Hepatocyte (in vitro differentiated cells): ENCODE data around the gene APCS. TPM values are rescaled to one million over a fixed set of nuclear protein-coding genes. Genes with fewer than 3 reads are reported as not detected.

Experiments
- DNase-seq: peaks from one replicate; pipeline ENCODE4 v3.0.0-alpha.2; 2016; ENCODE audit warnings: low spot score
- H2AFZ ChIP-seq: fragments of 200-600 bp; sonication (generic); 2 replicates; pipeline ENCODE4 v1.6.0; 2016; ENCODE audit warnings: antibody characterized with exemption, mild to moderate bottlenecking
- H3K27ac ChIP-seq: fragments of 200-600 bp; sonication (generic); 2 replicates; pipeline ENCODE4 v1.5.1; 2016; ENCODE audit warnings: mild to moderate bottlenecking
- H3K27me3 ChIP-seq: fragments of 200-600 bp; sonication (generic); 2 replicates; pipeline ENCODE4 v1.6.1; 2016
- H3K36me3 ChIP-seq: fragments of 200-600 bp; sonication (generic); replicated peaks from 2 replicates; pipeline ENCODE4 v1.5.1; 2016; ENCODE audit warnings: low read depth; ENCODE audit not compliant: insufficient read depth
- H3K4me1 ChIP-seq: fragments of 200-600 bp; sonication (generic); 2 replicates; pipeline ENCODE4 v1.5.1; 2016; ENCODE audit warnings: mild to moderate bottlenecking, moderate library complexity; ENCODE audit not compliant: insufficient read depth
- H3K4me2 ChIP-seq: fragments of 200-600 bp; sonication (generic); 2 replicates; pipeline ENCODE4 v1.6.0; 2016
- H3K4me3 ChIP-seq: fragments of 200-600 bp; sonication (generic); 2 replicates; pipeline ENCODE4 v1.5.1; 2016; ENCODE audit warnings: mild to moderate bottlenecking
- H3K79me2 ChIP-seq: fragments of 200-600 bp; sonication (generic); 2 replicates; pipeline ENCODE4 v1.6.0; 2017; ENCODE audit warnings: mild to moderate bottlenecking
- H3K9me2 ChIP-seq: fragments of 200-600 bp; sonication (generic); replicated peaks from 2 replicates; pipeline ENCODE4 v1.6.0; 2017; ENCODE audit warnings: mild to moderate bottlenecking; ENCODE audit not compliant: insufficient read depth
- H3K9me3 ChIP-seq: fragments of 200-600 bp; sonication (generic); 2 replicates; pipeline ENCODE4 v1.5.1; 2016; ENCODE audit warnings: low read depth, mild to moderate bottlenecking
- H4K20me1 ChIP-seq: fragments of 200-600 bp; sonication (generic); 2 replicates; pipeline ENCODE4 v1.6.0; 2016; ENCODE audit warnings: mild to moderate bottlenecking; ENCODE audit not compliant: insufficient read depth, poor library complexity, severe bottlenecking
- CTCF ChIP-seq: fragments of 200-600 bp; sonication (generic); IDR thresholded peaks from 2 replicates; pipeline ENCODE4 v1.5.1; 2016; ENCODE audit warnings: antibody characterized with exemption, mild to moderate bottlenecking; ENCODE audit not compliant: poor library complexity
- EZH2 ChIP-seq: fragments of 200-600 bp; sonication (generic); IDR thresholded peaks from 2 replicates; pipeline ENCODE4 v1.6.1; 2016; ENCODE audit warnings: antibody characterized with exemption, mild to moderate bottlenecking, borderline replicate concordance
- EZH2phosphoT487 ChIP-seq: fragments of 200-600 bp; sonication (generic); IDR thresholded peaks from one replicate; pipeline ENCODE4 v1.6.1; 2018; ENCODE audit warnings: antibody characterized with exemption, mild to moderate bottlenecking, low read depth, moderate library complexity; ENCODE audit not compliant: unreplicated experiment, severe bottlenecking
- WGBS: methylation state at CpG from one replicate; pipeline ENCODE4 v1.1.6; 2016; ENCODE audit warnings: low lambda C conversion rate; ENCODE audit errors: missing lambda C conversion rate; 5-methylcytosine and 5-hydroxymethylcytosine counted together
- polyA plus RNA-seq: library from polyadenylated mRNA; unstranded; fragments of >200 nt; fragmentation: Nextera tagmentation; extraction: Ambion mirVana; gene quantifications from 2 replicates; pipeline ENCODE4 v1.2.1, GENCODE V29; 2016
- total RNA-seq: library from RNA; depleted of rRNA; stranded (reverse); fragments of >200 nt; gene quantifications from 2 replicates; pipeline ENCODE4 v1.2.3, GENCODE V29; 2014

Gene APCS
- total and polyA plus RNA-seq, 2 experiments from 2014 or later, result 4.0 TPM; not detected in 1

- H3K36me3 ChIP-seq, result no peaks in the 10 kb centered on the region
- H3K79me2 ChIP-seq, result no peaks in the 10 kb centered on the region
- H3K4me2 ChIP-seq, result no peak overlapping the region
- WGBS, result 24% methylated on average over 1 of the region's 1 CpG
- DNase-seq, result no peak
- no peak overlapping the region for H2AFZ ChIP-seq
- no peaks in the 10 kb centered on the region for H3K9me3 ChIP-seq
- H3K9me2 ChIP-seq, result no peaks in the 10 kb centered on the region
- H3K4me3 ChIP-seq, result no peak overlapping the region
- H4K20me1 ChIP-seq, result no peaks in the 10 kb centered on the region
- H3K27me3 ChIP-seq, result no peaks in the 10 kb centered on the region
- TF ChIP-seq EZH2, result no peak
- no peak for TF ChIP-seq EZH2phosphoT487
- TF ChIP-seq CTCF, result no peak
- no peak overlapping the region for H3K27ac ChIP-seq
- no peaks in the 10 kb centered on the region for H3K4me1 ChIP-seq
These were observed 24.9 kb upstream of the APCS start for GRCh38 chr1:159562680-159563079.

- DNase-seq, result no peak
- Histone ChIP-seq H3K9me3 (no peaks in the 10 kb centered on the region), H4K20me1 (no peaks in the 10 kb centered on the region), H3K27me3 (no peaks in the 10 kb centered on the region), H3K27ac (no peak overlapping the region), H3K9me2 (no peaks in the 10 kb centered on the region), H3K79me2 (no peaks in the 10 kb centered on the region), H3K4me3 (no peak overlapping the region), H3K36me3 (no peaks in the 10 kb centered on the region), H3K4me2 (no peak overlapping the region), H2AFZ (no peak overlapping the region), H3K4me1 (no peaks in the 10 kb centered on the region)
- 70% methylated on average over 3 of the region's 3 CpGs for WGBS
- TF ChIP-seq EZH2phosphoT487 (no peak), CTCF (no peak), EZH2 (no peak)
These were observed 10.2 kb upstream of the APCS start for GRCh38 chr1:159577446-159577845.

DNA sequence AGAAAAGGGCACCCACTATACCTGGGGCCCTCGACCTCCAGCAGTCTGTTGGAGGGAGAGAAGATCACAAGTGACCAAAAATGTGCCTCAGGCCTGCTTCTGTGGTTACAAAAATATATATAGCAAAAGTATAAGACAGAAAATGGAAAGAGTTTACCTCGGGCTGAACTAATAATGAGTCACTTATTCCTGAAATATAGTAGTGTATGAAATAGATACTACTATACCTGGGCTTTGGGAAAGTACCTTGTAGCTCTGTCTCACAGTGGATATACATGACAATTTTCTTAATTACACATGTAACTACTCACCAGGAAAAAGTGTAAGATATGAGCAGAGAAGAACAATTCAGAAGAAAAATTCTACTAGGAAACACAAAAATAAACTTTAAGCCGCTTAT is 7.3 kb upstream of the APCS start:
- no peaks in the 10 kb centered on the region for H3K27me3 ChIP-seq
- no peaks in the 10 kb centered on the region for H3K9me3 ChIP-seq
- H3K4me1 ChIP-seq, result no peaks in the 10 kb centered on the region
- H3K4me3 ChIP-seq, result no peak overlapping the region
- TF ChIP-seq CTCF (no peak), EZH2phosphoT487 (no peak), EZH2 (no peak)
- DNase-seq, result no peak
- no peaks in the 10 kb centered on the region for H3K79me2 ChIP-seq
- H3K4me2 ChIP-seq, result no peak overlapping the region
- H3K27ac ChIP-seq, result no peak overlapping the region
- no peaks in the 10 kb centered on the region for H4K20me1 ChIP-seq
- H3K36me3 ChIP-seq, result no peaks in the 10 kb centered on the region
- WGBS, result 36% methylated on average over 3 of the region's 3 CpGs
- H3K9me2 ChIP-seq, result no peaks in the 10 kb centered on the region
- no peak overlapping the region for H2AFZ ChIP-seq

DNA sequence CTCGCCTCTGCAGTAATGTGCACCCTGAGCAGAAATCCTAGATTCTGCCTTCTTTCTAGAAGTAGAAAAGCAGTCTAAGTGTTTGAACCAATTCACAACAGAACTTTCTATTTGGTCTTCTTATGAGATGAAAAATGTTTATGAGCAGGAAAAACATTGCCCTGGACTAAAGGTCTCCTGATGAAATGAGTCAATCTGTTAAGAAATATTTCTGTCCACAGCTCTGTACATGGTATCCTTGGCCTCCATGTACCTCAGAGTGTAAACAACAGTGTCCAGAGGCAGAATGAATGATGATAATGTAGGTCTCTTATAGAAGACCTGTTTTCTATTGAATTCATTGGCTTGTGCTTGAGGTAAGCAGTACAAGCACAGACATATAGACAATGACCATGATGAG is 6.2 kb upstream of the APCS start:
- no peak for TF ChIP-seq CTCF
- TF ChIP-seq EZH2phosphoT487, result no peak
- no peak for TF ChIP-seq EZH2
- H3K9me2 ChIP-seq, result no peaks in the 10 kb centered on the region
- H3K4me2 ChIP-seq, result no peak overlapping the region
- H3K4me1 ChIP-seq, result no peaks in the 10 kb centered on the region
- H3K79me2 ChIP-seq, result no peaks in the 10 kb centered on the region
- 40% methylated on average over 1 of the region's 1 CpG for WGBS
- no peaks in the 10 kb centered on the region for H3K36me3 ChIP-seq
- H3K4me3 ChIP-seq, result no peak overlapping the region
- no peaks in the 10 kb centered on the region for H4K20me1 ChIP-seq
- no peak overlapping the region for H2AFZ ChIP-seq
- H3K27me3 ChIP-seq, result no peaks in the 10 kb centered on the region
- H3K9me3 ChIP-seq, result no peaks in the 10 kb centered on the region
- H3K27ac ChIP-seq, result no peak overlapping the region
- no peak for DNase-seq
